H1 (cell line): Measurements from ENCODE around the gene ITIH4. TPM values are rescaled to one million over a fixed set of nuclear protein-coding genes. Genes with fewer than 3 reads are reported as not detected.

Source experiments
- CBX5 ChIP-seq: fragments of 300-800, 300-1000 bp; sonication (generic); IDR thresholded peaks from 2 replicates; pipeline ENCODE4 v1.7.1; 2016; ENCODE audit warnings: antibody characterized with exemption, low read length, low read depth
- RFX5 ChIP-seq: IDR thresholded peaks from 2 replicates; pipeline ENCODE4 v1.6.1; 2011; ENCODE audit warnings: low read depth, low read length, improper control_type of control experiment, borderline replicate concordance
- polyA plus RNA-seq, 7 experiments: library from polyadenylated mRNA; depleted of rRNA in 3 of 7; stranded (reverse) in 5 of 7; unstranded in 2 of 7; fragments of >200 nt in 5 of 7; fragments of 200-250 nt in 2 of 7; gene quantifications; 1 replicate in 5 of 7; 2 replicates in 1 of 7; 4 replicates in 1 of 7; pipeline versions ENCODE4 v1.2.1 to v1.2.3, GENCODE V29; 2011 to 2013; ENCODE audit warnings: missing spikeins in 2 of 7, mixed read lengths in 2 of 7
- total RNA-seq: library from RNA; stranded (reverse); fragmentation: NEBNext Ultra II Directional; extraction: Animal tissue kit (Norgen Biotek cat#: 25700); gene quantifications from 2 replicates; pipeline ENCODE4 v1.2.1, GENCODE V29; 2021
- TF ChIP-seq, protein P1 (sequence below): fragments of 300-600 bp; sonication (generic); IDR thresholded peaks from 2 replicates; pipeline ENCODE4 v1.7.1; 2012; ENCODE audit warnings: low read length, moderate library complexity, mild to moderate bottlenecking, inconsistent platforms; ENCODE audit not compliant: insufficient replicate concordance

ITIH4 gene
- total and polyA plus RNA-seq, 2 of the 8 experiments (the other 6 are each of a cell fraction or from before 2014, with no cell fraction given): 3.4 to 3.7 TPM

DNA sequence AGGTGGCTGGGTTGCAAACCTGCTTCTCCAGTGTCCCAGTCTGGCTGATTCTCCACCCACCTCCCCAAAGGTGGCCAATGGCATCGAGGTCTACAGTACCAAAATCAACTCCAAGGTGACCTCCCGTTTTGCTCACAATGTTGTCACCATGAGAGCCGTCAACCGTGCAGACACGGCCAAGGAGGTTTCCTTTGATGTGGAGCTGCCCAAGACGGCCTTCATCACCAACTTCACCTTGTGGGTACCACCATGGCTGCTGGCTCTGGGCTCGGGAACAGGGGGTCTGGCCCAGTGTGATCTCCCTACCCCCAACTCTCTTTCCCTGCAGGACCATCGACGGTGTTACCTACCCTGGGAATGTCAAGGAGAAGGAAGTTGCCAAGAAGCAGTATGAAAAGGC lies 34.1 kb downstream of the ITIH4 start (continued):
- TF ChIP-seq, protein P1, sequence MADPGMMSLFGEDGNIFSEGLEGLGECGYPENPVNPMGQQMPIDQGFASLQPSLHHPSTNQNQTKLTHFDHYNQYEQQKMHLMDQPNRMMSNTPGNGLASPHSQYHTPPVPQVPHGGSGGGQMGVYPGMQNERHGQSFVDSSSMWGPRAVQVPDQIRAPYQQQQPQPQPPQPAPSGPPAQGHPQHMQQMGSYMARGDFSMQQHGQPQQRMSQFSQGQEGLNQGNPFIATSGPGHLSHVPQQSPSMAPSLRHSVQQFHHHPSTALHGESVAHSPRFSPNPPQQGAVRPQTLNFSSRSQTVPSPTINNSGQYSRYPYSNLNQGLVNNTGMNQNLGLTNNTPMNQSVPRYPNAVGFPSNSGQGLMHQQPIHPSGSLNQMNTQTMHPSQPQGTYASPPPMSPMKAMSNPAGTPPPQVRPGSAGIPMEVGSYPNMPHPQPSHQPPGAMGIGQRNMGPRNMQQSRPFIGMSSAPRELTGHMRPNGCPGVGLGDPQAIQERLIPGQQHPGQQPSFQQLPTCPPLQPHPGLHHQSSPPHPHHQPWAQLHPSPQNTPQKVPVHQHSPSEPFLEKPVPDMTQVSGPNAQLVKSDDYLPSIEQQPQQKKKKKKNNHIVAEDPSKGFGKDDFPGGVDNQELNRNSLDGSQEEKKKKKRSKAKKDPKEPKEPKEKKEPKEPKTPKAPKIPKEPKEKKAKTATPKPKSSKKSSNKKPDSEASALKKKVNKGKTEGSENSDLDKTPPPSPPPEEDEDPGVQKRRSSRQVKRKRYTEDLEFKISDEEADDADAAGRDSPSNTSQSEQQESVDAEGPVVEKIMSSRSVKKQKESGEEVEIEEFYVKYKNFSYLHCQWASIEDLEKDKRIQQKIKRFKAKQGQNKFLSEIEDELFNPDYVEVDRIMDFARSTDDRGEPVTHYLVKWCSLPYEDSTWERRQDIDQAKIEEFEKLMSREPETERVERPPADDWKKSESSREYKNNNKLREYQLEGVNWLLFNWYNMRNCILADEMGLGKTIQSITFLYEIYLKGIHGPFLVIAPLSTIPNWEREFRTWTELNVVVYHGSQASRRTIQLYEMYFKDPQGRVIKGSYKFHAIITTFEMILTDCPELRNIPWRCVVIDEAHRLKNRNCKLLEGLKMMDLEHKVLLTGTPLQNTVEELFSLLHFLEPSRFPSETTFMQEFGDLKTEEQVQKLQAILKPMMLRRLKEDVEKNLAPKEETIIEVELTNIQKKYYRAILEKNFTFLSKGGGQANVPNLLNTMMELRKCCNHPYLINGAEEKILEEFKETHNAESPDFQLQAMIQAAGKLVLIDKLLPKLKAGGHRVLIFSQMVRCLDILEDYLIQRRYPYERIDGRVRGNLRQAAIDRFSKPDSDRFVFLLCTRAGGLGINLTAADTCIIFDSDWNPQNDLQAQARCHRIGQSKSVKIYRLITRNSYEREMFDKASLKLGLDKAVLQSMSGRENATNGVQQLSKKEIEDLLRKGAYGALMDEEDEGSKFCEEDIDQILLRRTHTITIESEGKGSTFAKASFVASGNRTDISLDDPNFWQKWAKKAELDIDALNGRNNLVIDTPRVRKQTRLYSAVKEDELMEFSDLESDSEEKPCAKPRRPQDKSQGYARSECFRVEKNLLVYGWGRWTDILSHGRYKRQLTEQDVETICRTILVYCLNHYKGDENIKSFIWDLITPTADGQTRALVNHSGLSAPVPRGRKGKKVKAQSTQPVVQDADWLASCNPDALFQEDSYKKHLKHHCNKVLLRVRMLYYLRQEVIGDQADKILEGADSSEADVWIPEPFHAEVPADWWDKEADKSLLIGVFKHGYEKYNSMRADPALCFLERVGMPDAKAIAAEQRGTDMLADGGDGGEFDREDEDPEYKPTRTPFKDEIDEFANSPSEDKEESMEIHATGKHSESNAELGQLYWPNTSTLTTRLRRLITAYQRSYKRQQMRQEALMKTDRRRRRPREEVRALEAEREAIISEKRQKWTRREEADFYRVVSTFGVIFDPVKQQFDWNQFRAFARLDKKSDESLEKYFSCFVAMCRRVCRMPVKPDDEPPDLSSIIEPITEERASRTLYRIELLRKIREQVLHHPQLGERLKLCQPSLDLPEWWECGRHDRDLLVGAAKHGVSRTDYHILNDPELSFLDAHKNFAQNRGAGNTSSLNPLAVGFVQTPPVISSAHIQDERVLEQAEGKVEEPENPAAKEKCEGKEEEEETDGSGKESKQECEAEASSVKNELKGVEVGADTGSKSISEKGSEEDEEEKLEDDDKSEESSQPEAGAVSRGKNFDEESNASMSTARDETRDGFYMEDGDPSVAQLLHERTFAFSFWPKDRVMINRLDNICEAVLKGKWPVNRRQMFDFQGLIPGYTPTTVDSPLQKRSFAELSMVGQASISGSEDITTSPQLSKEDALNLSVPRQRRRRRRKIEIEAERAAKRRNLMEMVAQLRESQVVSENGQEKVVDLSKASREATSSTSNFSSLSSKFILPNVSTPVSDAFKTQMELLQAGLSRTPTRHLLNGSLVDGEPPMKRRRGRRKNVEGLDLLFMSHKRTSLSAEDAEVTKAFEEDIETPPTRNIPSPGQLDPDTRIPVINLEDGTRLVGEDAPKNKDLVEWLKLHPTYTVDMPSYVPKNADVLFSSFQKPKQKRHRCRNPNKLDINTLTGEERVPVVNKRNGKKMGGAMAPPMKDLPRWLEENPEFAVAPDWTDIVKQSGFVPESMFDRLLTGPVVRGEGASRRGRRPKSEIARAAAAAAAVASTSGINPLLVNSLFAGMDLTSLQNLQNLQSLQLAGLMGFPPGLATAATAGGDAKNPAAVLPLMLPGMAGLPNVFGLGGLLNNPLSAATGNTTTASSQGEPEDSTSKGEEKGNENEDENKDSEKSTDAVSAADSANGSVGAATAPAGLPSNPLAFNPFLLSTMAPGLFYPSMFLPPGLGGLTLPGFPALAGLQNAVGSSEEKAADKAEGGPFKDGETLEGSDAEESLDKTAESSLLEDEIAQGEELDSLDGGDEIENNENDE: no peak
- TF ChIP-seq RFX5 (no peak), CBX5 (no peak)
